IMR-90 (cell line): Measurements from ENCODE around the gene MAPKAPK2. TPM values are rescaled to one million over a fixed set of nuclear protein-coding genes. Genes with fewer than 3 reads are reported as not detected.

Source experiments
- ATAC-seq: fragments of 200-7000 bp; cut with Tn5 transposase; 2 replicates; pipeline ENCODE4 v1.9.1; 2020; ENCODE audit warnings: low read depth, mild to moderate bottlenecking, moderate library complexity
- BruUV-seq: library from RNA; stranded (reverse); fragments of 400-500 nt; replicated peaks from 2 replicates; lab custom pipeline; 2021; lab: Mats Ljungman, UMichigan
- CTCF ChIA-PET: fragments of 300-600 bp; formaldehyde crosslinking; extraction: SDS; loops from one replicate; lab custom pipeline; 2021; ENCODE audit warnings: antibody characterized with exemption; lab: Yijun Ruan, JAX
- POLR2A ChIA-PET: fragments of 300-600 bp; sonication (Branson Sonifier 250); formaldehyde crosslinking; loops from one replicate; lab custom pipeline; 2022; ENCODE audit warnings: antibody characterized with exemption; ENCODE audit not compliant: unreplicated experiment; lab: Charles Lee
- DNase-seq: peaks from one replicate; pipeline ENCODE4 v3.0.0; 2013
- H2AFZ ChIP-seq: replicated peaks from 2 replicates; pipeline ENCODE3; 2013; ENCODE audit warnings: low read length, mild to moderate bottlenecking; ENCODE audit not compliant: poor library complexity
- H2AK5ac ChIP-seq: 2 replicates; pipeline ENCODE4 v1.6.1; 2013; ENCODE audit warnings: low read depth, low read length, inconsistent platforms
- H2AK9ac ChIP-seq: replicated peaks from 2 replicates; pipeline ENCODE3; 2013; ENCODE audit warnings: mild to moderate bottlenecking, low read depth, low read length, moderate library complexity; ENCODE audit not compliant: poor library complexity
- H2BK120ac ChIP-seq: 2 replicates; pipeline ENCODE4 v1.6.1; 2013; ENCODE audit warnings: low read depth, low read length, inconsistent platforms
- H2BK15ac ChIP-seq: 3 replicates; pipeline ENCODE4 v1.6.1; 2013; ENCODE audit warnings: low read depth, low read length, inconsistent platforms
- H2BK20ac ChIP-seq: 2 replicates; pipeline ENCODE4 v1.6.1; 2013; ENCODE audit warnings: low read depth, mild to moderate bottlenecking, inconsistent platforms, low read length, moderate library complexity
- H2BK5ac ChIP-seq: 2 replicates; pipeline ENCODE4 v1.6.1; 2013; ENCODE audit warnings: mild to moderate bottlenecking, low read depth, low read length, inconsistent platforms; ENCODE audit not compliant: poor library complexity, severe bottlenecking
- H3K14ac ChIP-seq: replicated peaks from 2 replicates; pipeline ENCODE4 v1.6.1; 2013; ENCODE audit warnings: low read depth, low read length, inconsistent platforms
- H3K18ac ChIP-seq: 2 replicates; pipeline ENCODE4 v1.6.1; 2013; ENCODE audit warnings: low read depth, low read length, control low read depth
- H3K23ac ChIP-seq: 2 replicates; pipeline ENCODE4 v1.6.1; 2013; ENCODE audit warnings: low read depth, low read length, inconsistent platforms
- H3K27ac ChIP-seq: 2 replicates; pipeline ENCODE4 v1.5.1; 2013; ENCODE audit warnings: mild to moderate bottlenecking, control low read depth, low read length; ENCODE audit not compliant: insufficient read depth
- H3K27me3 ChIP-seq: 2 replicates; pipeline ENCODE4 v1.6.1; 2013; ENCODE audit warnings: low read length; ENCODE audit not compliant: control insufficient read depth, insufficient read depth
- H3K36me3 ChIP-seq: 2 replicates; pipeline ENCODE4 v1.6.1; 2013; ENCODE audit warnings: low read length, mixed read lengths; ENCODE audit not compliant: control insufficient read depth, insufficient read depth
- H3K4ac ChIP-seq: 2 replicates; pipeline ENCODE4 v1.6.1; 2013; ENCODE audit warnings: low read depth, low read length, inconsistent platforms
- H3K4me1 ChIP-seq: 2 replicates; pipeline ENCODE4 v1.6.1; 2013; ENCODE audit warnings: low read length, mixed read lengths; ENCODE audit not compliant: control insufficient read depth, insufficient read depth
- H3K4me2 ChIP-seq: 2 replicates; pipeline ENCODE4 v1.6.1; 2013; ENCODE audit warnings: low read depth, mild to moderate bottlenecking, control low read depth, low read length, moderate library complexity
- H3K4me3 ChIP-seq: 2 replicates; pipeline ENCODE4 v1.5.1; 2013; ENCODE audit warnings: low read depth, mild to moderate bottlenecking, control low read depth, low read length, moderate library complexity; ENCODE audit not compliant: insufficient read depth
- H3K56ac ChIP-seq: 2 replicates; pipeline ENCODE4 v1.6.1; 2013; ENCODE audit warnings: low read length, inconsistent platforms; ENCODE audit not compliant: insufficient read depth; ENCODE audit errors: extremely low read depth
- H3K79me1 ChIP-seq, 2 experiments: 2 replicates each; pipeline ENCODE4 v1.6.1; 2013; ENCODE audit warnings: low read length in 2 of 2, inconsistent platforms in 1 of 2, low read depth in 1 of 2
- H3K9ac ChIP-seq: 2 replicates; pipeline ENCODE4 v1.6.1; 2013; ENCODE audit warnings: low read depth, low read length, control low read depth
- H3K9me1 ChIP-seq: 2 replicates; pipeline ENCODE4 v1.6.1; 2013; ENCODE audit warnings: low read length, inconsistent platforms; ENCODE audit not compliant: insufficient read depth
- H3K9me3 ChIP-seq: 2 replicates; pipeline ENCODE4 v1.6.1; 2013; ENCODE audit warnings: low read length; ENCODE audit not compliant: control insufficient read depth, insufficient read depth
- H4K20me1 ChIP-seq: 2 replicates; pipeline ENCODE4 v1.6.1; 2013; ENCODE audit warnings: low read length, inconsistent platforms; ENCODE audit not compliant: insufficient read depth
- H4K5ac ChIP-seq: 2 replicates; pipeline ENCODE4 v1.6.1; 2013; ENCODE audit warnings: mild to moderate bottlenecking, low read depth, low read length, control low read depth
- H4K8ac ChIP-seq, 2 experiments: 2 replicates each; pipeline ENCODE4 v1.6.1; 2013; ENCODE audit warnings: low read depth in 2 of 2, low read length in 2 of 2, control low read depth in 1 of 2, inconsistent platforms in 1 of 2
- H4K91ac ChIP-seq: 2 replicates; pipeline ENCODE4 v1.6.1; 2013; ENCODE audit warnings: low read depth, low read length, inconsistent platforms; ENCODE audit not compliant: insufficient read depth
- BHLHE40 ChIP-seq: fragments of 150-350 bp; IDR thresholded peaks from 2 replicates; pipeline ENCODE4 v1.6.1; 2016; ENCODE audit warnings: mild to moderate bottlenecking, low read depth, low read length
- CEBPB ChIP-seq: IDR thresholded peaks from 2 replicates; pipeline ENCODE4 v1.6.1; 2012; ENCODE audit warnings: low read depth, low read length, improper control_type of control experiment
- CHD1 ChIP-seq: IDR thresholded peaks from 2 replicates; pipeline ENCODE4 v1.6.1; 2012; ENCODE audit warnings: low read depth, low read length, improper control_type of control experiment
- FOS ChIP-seq: fragments of 150-350 bp; IDR thresholded peaks from 2 replicates; pipeline ENCODE4 v1.6.1; 2016; ENCODE audit warnings: low read depth, low read length
- MAFK ChIP-seq: IDR thresholded peaks from 2 replicates; pipeline ENCODE4 v1.6.1; 2012; ENCODE audit warnings: low read depth, low read length, improper control_type of control experiment
- MAZ ChIP-seq: IDR thresholded peaks from 2 replicates; pipeline ENCODE4 v1.6.1; 2012; ENCODE audit warnings: low read depth, mild to moderate bottlenecking, low read length, improper control_type of control experiment, moderate library complexity, borderline replicate concordance
- MXI1 ChIP-seq: IDR thresholded peaks from 2 replicates; pipeline ENCODE4 v1.6.1; 2012; ENCODE audit warnings: low read depth, mild to moderate bottlenecking, low read length, moderate library complexity, borderline replicate concordance
- NFE2L2 ChIP-seq: fragments of 150-350 bp; IDR thresholded peaks from 2 replicates; pipeline ENCODE4 v1.6.1; 2016; ENCODE audit warnings: low read depth, mild to moderate bottlenecking, low read length
- POLR2A ChIP-seq: IDR thresholded peaks from 2 replicates; pipeline ENCODE4 v1.6.1; 2012; ENCODE audit warnings: mild to moderate bottlenecking, low read depth, low read length
- RAD21 ChIP-seq: IDR thresholded peaks from 2 replicates; pipeline ENCODE4 v1.6.1; 2012; ENCODE audit warnings: low read length, improper control_type of control experiment
- RCOR1 ChIP-seq: IDR thresholded peaks from 2 replicates; pipeline ENCODE4 v1.6.1; 2012; ENCODE audit warnings: mild to moderate bottlenecking, low read length, improper control_type of control experiment; ENCODE audit not compliant: insufficient replicate concordance
- RFX5 ChIP-seq: IDR thresholded peaks from 2 replicates; pipeline ENCODE4 v1.8.0; 2012; ENCODE audit warnings: low read depth, mild to moderate bottlenecking, low read length, moderate library complexity
- SMC3 ChIP-seq: fragments of 150-350 bp; IDR thresholded peaks from 2 replicates; pipeline ENCODE4 v1.6.1; 2016; ENCODE audit warnings: low read depth, mild to moderate bottlenecking, antibody characterized with exemption, low read length, moderate library complexity
- WGBS, 2 experiments: methylation state at CpG; one replicate each; pipeline versions ENCODE4 v1.1.5 to v1.1.7; 2013; ENCODE audit warnings: missing lambda C conversion rate in 2 of 2; ENCODE audit not compliant: insufficient read length in 1 of 2; ENCODE audit errors: extremely low coverage in 2 of 2; 5-methylcytosine and 5-hydroxymethylcytosine counted together
- dilution Hi-C: fragments of 300-500 bp; cut with HindIII; formaldehyde crosslinking; loops from one replicate; pipeline ENCODE4 v1.14.3; 2018; ENCODE audit warnings: low sequenced_read_pairs; ENCODE audit not compliant: unreplicated experiment
- in situ Hi-C: fragments of 300-500 bp; cut with MboI; formaldehyde crosslinking; loops from 3 replicates; pipeline ENCODE4 v1.14.3; 2019; ENCODE audit warnings: low sequenced_read_pairs, inconsistent platforms, mixed read lengths
- intact Hi-C: fragments of 100-400 bp; cut with micrococcal nuclease; formaldehyde crosslinking; loops from 2 replicates; pipeline ENCODE4 v1.10.0; 2022
- polyA plus RNA-seq, 3 experiments: library from polyadenylated mRNA; depleted of rRNA; stranded (reverse); fragments of >200 nt; gene quantifications; 2 replicates each; pipeline ENCODE4 v1.2.3, GENCODE V29; 2012; ENCODE audit warnings: low replicate concordance in 1 of 3
- total RNA-seq: library from RNA; depleted of rRNA; stranded (reverse); fragments of >200 nt; gene quantifications from 2 replicates; pipeline ENCODE4 v1.2.3, GENCODE V29; 2012
- TF ChIP-seq, protein P1 (sequence below): fragments of 150-350 bp; IDR thresholded peaks from 2 replicates; pipeline ENCODE4 v1.6.1; 2017; ENCODE audit warnings: mild to moderate bottlenecking, antibody characterized with exemption, low read length, low read depth
- TF ChIP-seq, protein P2 (sequence below): conservative IDR thresholded peaks from 2 replicates; pipeline ENCODE4 v1.5.1; 2012; ENCODE audit warnings: mild to moderate bottlenecking, low read depth, low read length, improper control_type of control experiment
- TF ChIP-seq, protein P3 (sequence below): fragments of 150-350 bp; IDR thresholded peaks from 2 replicates; pipeline ENCODE4 v1.6.1; 2016; ENCODE audit warnings: low read depth, mild to moderate bottlenecking, low read length, moderate library complexity, borderline replicate concordance

The MAPKAPK2 gene
- total and polyA plus RNA-seq, 2 of the 4 experiments (the other 2 are of a cell fraction) = 56.5 to 66.4 TPM

DNA sequence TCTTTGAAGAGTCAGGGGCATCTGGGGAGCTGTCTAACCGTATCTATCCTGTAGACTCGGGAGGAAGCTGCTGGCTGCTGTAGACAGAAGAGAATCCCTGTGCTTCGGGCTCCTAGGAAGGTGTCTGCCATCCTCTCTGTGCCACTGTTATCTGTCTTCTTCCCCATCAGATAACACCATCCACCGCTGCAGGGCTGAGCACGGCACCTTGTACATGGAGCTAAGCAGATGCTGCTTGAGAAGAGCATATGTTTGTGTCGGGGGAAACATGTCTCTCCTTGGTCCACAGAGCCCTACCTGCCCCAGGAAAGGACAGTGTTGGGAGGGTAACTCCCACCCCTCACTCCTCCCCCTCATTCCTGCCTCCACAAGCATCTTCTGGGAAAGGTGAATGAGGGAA is 1.4 kb upstream of the MAPKAPK2 start:
- CTCF ChIA-PET = no interaction called here
- no peak overlapping the region for H3K4me3 ChIP-seq
- H3K9ac ChIP-seq = no peak overlapping the region

More for the DNA sequence above, 1.4 kb upstream of the MAPKAPK2 start:
- in situ Hi-C loops (no loop called here), dilution Hi-C loops (no loop called here), intact Hi-C loops (no loop called here)
- H2BK20ac ChIP-seq = no peak overlapping the region
- no TSS peak for BruUV-seq
- H3K9me3 ChIP-seq = no peaks in the 10 kb centered on the region
- POLR2A ChIA-PET = no interaction called here
- H3K18ac ChIP-seq = no peak overlapping the region
- H2AK9ac ChIP-seq = no peak overlapping the region
- WGBS, 2 experiments = no CpG with 5 or more reads among the region's 6 CpGs
- H4K20me1 ChIP-seq = peaks cover 28% of the 10 kb centered on the region
- no peak overlapping the region for H3K23ac ChIP-seq
- H4K91ac ChIP-seq = no peak overlapping the region
- H2BK15ac ChIP-seq = no peak overlapping the region
- H2AFZ ChIP-seq = no peak overlapping the region
- H2BK5ac ChIP-seq = no peak overlapping the region
- H3K14ac ChIP-seq = no peak overlapping the region
- no peak overlapping the region for H4K8ac ChIP-seq
- peaks cover 12% of the 10 kb centered on the region for H3K4me1 ChIP-seq
- no peak overlapping the region for H3K56ac ChIP-seq
- no peaks in the 10 kb centered on the region for H3K36me3 ChIP-seq
- peaks cover 7% of the 10 kb centered on the region; the same call in 1 of the 2 replicates for H3K9me1 ChIP-seq
- peaks cover 0 to 25% of the 10 kb centered on the region in 2 experiments; a peak in 2 of 4 replicates for H3K79me1 ChIP-seq
- H2AK5ac ChIP-seq = peak overlapping the region; percentile 16; the same call in 1 of the 2 replicates
- no peak for DNase-seq
- H3K4ac ChIP-seq = no peak overlapping the region
- no peak overlapping the region for H2BK120ac ChIP-seq
- H3K4me2 ChIP-seq = no peak overlapping the region
- H3K27me3 ChIP-seq = no peaks in the 10 kb centered on the region; the same call in 1 of the 2 replicates
- H3K27ac ChIP-seq = no peak overlapping the region
- ATAC-seq = no peak
- TF ChIP-seq BHLHE40 (no peak), MXI1 (no peak), SMC3 (no peak), CEBPB (no peak), NFE2L2 (no peak), RCOR1 (no peak), RAD21 (no peak), MAZ (no peak), RFX5 (no peak), MAFK (no peak), POLR2A (no peak), FOS (no peak), CHD1 (no peak)
- TF ChIP-seq, protein P1, sequence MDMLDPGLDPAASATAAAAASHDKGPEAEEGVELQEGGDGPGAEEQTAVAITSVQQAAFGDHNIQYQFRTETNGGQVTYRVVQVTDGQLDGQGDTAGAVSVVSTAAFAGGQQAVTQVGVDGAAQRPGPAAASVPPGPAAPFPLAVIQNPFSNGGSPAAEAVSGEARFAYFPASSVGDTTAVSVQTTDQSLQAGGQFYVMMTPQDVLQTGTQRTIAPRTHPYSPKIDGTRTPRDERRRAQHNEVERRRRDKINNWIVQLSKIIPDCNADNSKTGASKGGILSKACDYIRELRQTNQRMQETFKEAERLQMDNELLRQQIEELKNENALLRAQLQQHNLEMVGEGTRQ = no peak
- TF ChIP-seq, protein P2, sequence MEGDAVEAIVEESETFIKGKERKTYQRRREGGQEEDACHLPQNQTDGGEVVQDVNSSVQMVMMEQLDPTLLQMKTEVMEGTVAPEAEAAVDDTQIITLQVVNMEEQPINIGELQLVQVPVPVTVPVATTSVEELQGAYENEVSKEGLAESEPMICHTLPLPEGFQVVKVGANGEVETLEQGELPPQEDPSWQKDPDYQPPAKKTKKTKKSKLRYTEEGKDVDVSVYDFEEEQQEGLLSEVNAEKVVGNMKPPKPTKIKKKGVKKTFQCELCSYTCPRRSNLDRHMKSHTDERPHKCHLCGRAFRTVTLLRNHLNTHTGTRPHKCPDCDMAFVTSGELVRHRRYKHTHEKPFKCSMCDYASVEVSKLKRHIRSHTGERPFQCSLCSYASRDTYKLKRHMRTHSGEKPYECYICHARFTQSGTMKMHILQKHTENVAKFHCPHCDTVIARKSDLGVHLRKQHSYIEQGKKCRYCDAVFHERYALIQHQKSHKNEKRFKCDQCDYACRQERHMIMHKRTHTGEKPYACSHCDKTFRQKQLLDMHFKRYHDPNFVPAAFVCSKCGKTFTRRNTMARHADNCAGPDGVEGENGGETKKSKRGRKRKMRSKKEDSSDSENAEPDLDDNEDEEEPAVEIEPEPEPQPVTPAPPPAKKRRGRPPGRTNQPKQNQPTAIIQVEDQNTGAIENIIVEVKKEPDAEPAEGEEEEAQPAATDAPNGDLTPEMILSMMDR = no peak
- TF ChIP-seq, protein P3, sequence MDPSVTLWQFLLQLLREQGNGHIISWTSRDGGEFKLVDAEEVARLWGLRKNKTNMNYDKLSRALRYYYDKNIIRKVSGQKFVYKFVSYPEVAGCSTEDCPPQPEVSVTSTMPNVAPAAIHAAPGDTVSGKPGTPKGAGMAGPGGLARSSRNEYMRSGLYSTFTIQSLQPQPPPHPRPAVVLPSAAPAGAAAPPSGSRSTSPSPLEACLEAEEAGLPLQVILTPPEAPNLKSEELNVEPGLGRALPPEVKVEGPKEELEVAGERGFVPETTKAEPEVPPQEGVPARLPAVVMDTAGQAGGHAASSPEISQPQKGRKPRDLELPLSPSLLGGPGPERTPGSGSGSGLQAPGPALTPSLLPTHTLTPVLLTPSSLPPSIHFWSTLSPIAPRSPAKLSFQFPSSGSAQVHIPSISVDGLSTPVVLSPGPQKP = no peak
- no peak overlapping the region for H4K5ac ChIP-seq
